ENCODE measurements around the gene WNT11. TPM values are rescaled to one million over a fixed set of nuclear protein-coding genes. Genes with fewer than 3 reads are reported as not detected.

Gene WNT11
- total RNA-seq, 3 donors from 2014 or later (not counting 1 experiment from before 2014, with no cell fraction given) = 0.47 to 1.3 (median 0.80) TPM

DNA sequence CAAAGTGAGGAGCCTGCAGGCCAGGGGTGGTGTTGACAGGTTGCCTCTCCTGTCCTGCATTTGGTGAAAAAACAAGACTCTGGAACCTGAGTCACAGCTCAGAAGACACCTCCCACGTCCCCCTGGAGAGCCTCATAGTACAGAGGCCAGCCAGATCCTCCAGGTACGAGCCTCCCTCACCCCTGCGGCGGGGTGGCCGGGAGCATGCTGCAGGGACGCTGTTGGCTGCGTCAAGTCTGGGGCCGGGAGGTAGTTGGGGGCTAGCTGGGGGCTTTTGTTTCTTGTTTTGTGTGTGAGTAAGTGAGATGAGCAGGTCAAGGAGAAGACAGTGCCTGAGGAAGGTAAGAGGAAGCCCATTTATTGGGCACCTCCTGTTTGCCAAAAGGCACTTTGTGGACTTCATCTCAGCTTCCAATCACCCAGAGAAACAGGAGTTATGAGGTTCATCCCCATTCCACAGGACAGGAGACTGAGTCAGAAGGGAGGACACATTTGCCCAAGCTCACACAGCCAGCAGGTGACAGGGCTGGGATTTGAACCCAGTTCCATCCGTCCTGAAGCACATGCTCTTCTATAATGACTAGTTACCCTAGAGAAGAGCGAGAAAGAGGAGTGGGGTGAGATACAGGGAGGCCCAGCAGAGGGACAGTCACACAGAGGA, 18.3 kb upstream of the WNT11 start:
- intact Hi-C loops (cut with micrococcal nuclease) = no loop called here
- no peaks in the 10 kb centered on the region for H3K27me3 ChIP-seq (ENCODE audit: control insufficient read depth, insufficient read depth, low read length)
- H3K27ac Mint-ChIP-seq = no peak overlapping the region
- H3K27ac ChIP-seq (ENCODE audit: low read length) = no peak overlapping the region
- H3K36me3 Mint-ChIP-seq = no peaks in the 10 kb centered on the region
- WGBS (ENCODE audit: insufficient coverage) = 89% methylated on average over 10 of the region's 10 CpGs
- no peak overlapping the region for H3K4me3 ChIP-seq (ENCODE audit: low read length)
- H3K27me3 Mint-ChIP-seq (ENCODE audit: low read depth in 2 of 2) = no peaks in the 10 kb centered on the region
- no peaks in the 10 kb centered on the region for H3K4me1 Mint-ChIP-seq
- no peaks in the 10 kb centered on the region for H3K9me3 Mint-ChIP-seq
- H3K4me3 Mint-ChIP-seq = no peak overlapping the region
- DNase-seq (no peak), ATAC-seq (no peak)
- TF ChIP-seq, protein P1, sequence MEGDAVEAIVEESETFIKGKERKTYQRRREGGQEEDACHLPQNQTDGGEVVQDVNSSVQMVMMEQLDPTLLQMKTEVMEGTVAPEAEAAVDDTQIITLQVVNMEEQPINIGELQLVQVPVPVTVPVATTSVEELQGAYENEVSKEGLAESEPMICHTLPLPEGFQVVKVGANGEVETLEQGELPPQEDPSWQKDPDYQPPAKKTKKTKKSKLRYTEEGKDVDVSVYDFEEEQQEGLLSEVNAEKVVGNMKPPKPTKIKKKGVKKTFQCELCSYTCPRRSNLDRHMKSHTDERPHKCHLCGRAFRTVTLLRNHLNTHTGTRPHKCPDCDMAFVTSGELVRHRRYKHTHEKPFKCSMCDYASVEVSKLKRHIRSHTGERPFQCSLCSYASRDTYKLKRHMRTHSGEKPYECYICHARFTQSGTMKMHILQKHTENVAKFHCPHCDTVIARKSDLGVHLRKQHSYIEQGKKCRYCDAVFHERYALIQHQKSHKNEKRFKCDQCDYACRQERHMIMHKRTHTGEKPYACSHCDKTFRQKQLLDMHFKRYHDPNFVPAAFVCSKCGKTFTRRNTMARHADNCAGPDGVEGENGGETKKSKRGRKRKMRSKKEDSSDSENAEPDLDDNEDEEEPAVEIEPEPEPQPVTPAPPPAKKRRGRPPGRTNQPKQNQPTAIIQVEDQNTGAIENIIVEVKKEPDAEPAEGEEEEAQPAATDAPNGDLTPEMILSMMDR (IDR thresholded peaks at IDR 0.05) = no peak
- no peaks in the 10 kb centered on the region for H3K4me1 ChIP-seq (ENCODE audit: control insufficient read depth, insufficient read depth, low read length)
- H3K9me3 ChIP-seq (ENCODE audit: control insufficient read depth, insufficient read depth, low read length) = no peaks in the 10 kb centered on the region
- H3K36me3 ChIP-seq (ENCODE audit: control insufficient read depth, insufficient read depth, low read length) = no peaks in the 10 kb centered on the region

DNA sequence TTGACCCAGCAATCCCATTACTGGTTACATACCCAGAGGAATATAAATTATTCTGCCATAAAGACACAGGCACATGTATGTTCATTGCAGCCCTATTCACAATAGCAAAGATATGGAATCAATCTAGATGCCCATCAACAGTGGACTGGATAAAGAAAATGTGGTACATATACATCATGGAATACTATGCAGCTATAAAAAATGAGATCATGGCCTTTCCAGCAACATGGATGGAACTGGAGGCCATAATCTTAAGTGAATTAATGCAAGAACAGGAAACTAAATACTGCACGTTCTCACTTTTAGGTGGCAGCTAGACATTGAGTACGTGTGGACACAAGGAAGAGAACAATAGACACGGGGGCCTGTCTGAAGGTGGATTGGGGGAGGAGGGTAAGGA, 15.1 kb upstream of the WNT11 start:
- Histone ChIP-seq H3K36me3 (ENCODE audit: control insufficient read depth, insufficient read depth, low read length) (no peaks in the 10 kb centered on the region), H3K4me3 (ENCODE audit: low read length) (no peak overlapping the region), H3K27me3 (ENCODE audit: control insufficient read depth, insufficient read depth, low read length) (no peaks in the 10 kb centered on the region), H3K9me3 (ENCODE audit: control insufficient read depth, insufficient read depth, low read length) (no peaks in the 10 kb centered on the region), H3K27ac (ENCODE audit: low read length) (no peak overlapping the region), H3K4me1 (ENCODE audit: control insufficient read depth, insufficient read depth, low read length) (no peaks in the 10 kb centered on the region)
- intact Hi-C loops (cut with micrococcal nuclease) = no loop called here
- H3K4me3 Mint-ChIP-seq = no peak overlapping the region
- DNase-seq (no peak), ATAC-seq (no peak)
- H3K9me3 Mint-ChIP-seq = no peaks in the 10 kb centered on the region
- 92% methylated on average over 3 of the region's 3 CpGs for WGBS (ENCODE audit: insufficient coverage)
- H3K27ac Mint-ChIP-seq = no peak overlapping the region
- TF ChIP-seq, protein P1 (IDR thresholded peaks at IDR 0.05) = no peak
- no peaks in the 10 kb centered on the region for H3K36me3 Mint-ChIP-seq
- H3K4me1 Mint-ChIP-seq = no peaks in the 10 kb centered on the region
- peaks cover 0 to 6% of the 10 kb centered on the region in 2 donors for H3K27me3 Mint-ChIP-seq (ENCODE audit: low read depth in 2 of 2)

DNA sequence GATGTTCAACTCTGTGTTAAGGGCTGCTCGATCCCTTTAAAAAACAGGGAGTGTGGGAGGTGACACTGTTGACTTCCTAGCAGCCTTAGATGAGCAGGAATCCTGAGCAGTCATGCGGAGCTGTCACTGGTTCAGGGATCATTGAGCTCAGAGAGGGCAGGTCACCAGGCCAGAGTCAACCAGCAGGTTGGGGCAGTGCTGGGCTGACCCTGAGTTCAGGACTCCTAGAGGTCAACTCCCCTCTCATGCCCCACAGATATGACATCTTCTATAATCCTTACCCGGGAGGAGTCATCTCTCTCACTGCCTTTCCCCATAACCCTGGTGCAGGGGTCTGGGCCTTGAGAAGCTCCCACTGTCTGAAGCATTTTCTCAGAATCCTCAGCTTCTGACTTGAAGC, 12.9 kb upstream of the WNT11 start:
- DNase-seq = no peak
- H3K4me1 ChIP-seq (ENCODE audit: control insufficient read depth, insufficient read depth, low read length) = no peaks in the 10 kb centered on the region
- Mint-ChIP-seq H3K36me3 (no peaks in the 10 kb centered on the region), H3K27me3 (ENCODE audit: low read depth in 2 of 2) (peaks cover 0 to 6% of the 10 kb centered on the region in 2 donors), H3K27ac (no peak overlapping the region), H3K4me3 (no peak overlapping the region), H3K4me1 (no peaks in the 10 kb centered on the region), H3K9me3 (no peaks in the 10 kb centered on the region)
- WGBS (ENCODE audit: insufficient coverage) = 94% methylated on average over 3 of the region's 3 CpGs
- H3K4me3 ChIP-seq (ENCODE audit: low read length) = no peak overlapping the region
- TF ChIP-seq, protein P1 (IDR thresholded peaks at IDR 0.05) = no peak
- intact Hi-C loops (cut with micrococcal nuclease) = no loop called here
- no peaks in the 10 kb centered on the region for H3K9me3 ChIP-seq (ENCODE audit: control insufficient read depth, insufficient read depth, low read length)
- H3K36me3 ChIP-seq (ENCODE audit: control insufficient read depth, insufficient read depth, low read length) = no peaks in the 10 kb centered on the region
- H3K27ac ChIP-seq (ENCODE audit: low read length) = no peak overlapping the region
- no peak for ATAC-seq
- no peaks in the 10 kb centered on the region for H3K27me3 ChIP-seq (ENCODE audit: control insufficient read depth, insufficient read depth, low read length)

Measured in natural killer cell (primary cell).